A673 (cell line): ENCODE results near the gene CAB39. TPM values are rescaled to one million over a fixed set of nuclear protein-coding genes. Genes with fewer than 3 reads are reported as not detected.

ENCODE experiments used
- BruUV-seq: library from RNA; stranded (reverse); fragments of 400-500 nt; replicated peaks from 2 replicates; lab custom pipeline; 2021; lab: Mats Ljungman, UMichigan
- CTCF ChIA-PET: fragments of 300-600 bp; sonication (Branson Sonifier 250); formaldehyde crosslinking; loops from one replicate; lab custom pipeline; 2022; ENCODE audit warnings: antibody characterized with exemption; lab: Charles Lee
- POLR2A ChIA-PET: fragments of 300-600 bp; sonication (Branson Sonifier 250); formaldehyde crosslinking; loops from one replicate; lab custom pipeline; 2022; ENCODE audit warnings: antibody characterized with exemption; ENCODE audit not compliant: low non-redundant PET; lab: Charles Lee
- DNase-seq: peaks from one replicate; pipeline ENCODE4 v3.0.0-alpha.2; 2015; ENCODE audit warnings: low spot score
- H3K27ac ChIP-seq: fragments of 200-600 bp; sonication (generic); 2 replicates; pipeline ENCODE4 v1.5.1; 2016; ENCODE audit warnings: mixed run types, low read depth, mild to moderate bottlenecking, mixed read lengths, antibody characterized with exemption, low read length; ENCODE audit not compliant: poor library complexity, severe bottlenecking
- H3K27me3 ChIP-seq: fragments of 200-600 bp; sonication (generic); replicated peaks from 2 replicates; pipeline ENCODE4 v1.6.1; 2017; ENCODE audit warnings: mixed run types, low read depth, mild to moderate bottlenecking, mixed read lengths, antibody characterized with exemption, low read length; ENCODE audit not compliant: insufficient read depth, poor library complexity
- H3K36me3 ChIP-seq: fragments of 200-600 bp; sonication (generic); 2 replicates; pipeline ENCODE4 v1.6.1; 2016; ENCODE audit warnings: mixed run types, mild to moderate bottlenecking, mixed read lengths, antibody characterized with exemption, low read length; ENCODE audit not compliant: insufficient read depth, poor library complexity, severe bottlenecking
- H3K4me1 ChIP-seq: fragments of 200-600 bp; sonication (generic); 2 replicates; pipeline ENCODE4 v1.6.1; 2017; ENCODE audit warnings: mixed run types, mild to moderate bottlenecking, mixed read lengths, antibody characterized with exemption, low read length; ENCODE audit not compliant: insufficient read depth, poor library complexity, severe bottlenecking
- H3K4me3 ChIP-seq: fragments of 200-600 bp; sonication (generic); 2 replicates; pipeline ENCODE4 v1.5.1; 2016; ENCODE audit warnings: low read depth, mixed run types, mild to moderate bottlenecking, mixed read lengths, low read length; ENCODE audit not compliant: poor library complexity, severe bottlenecking
- H3K9me3 ChIP-seq: fragments of 200-600 bp; sonication (generic); 2 replicates; pipeline ENCODE4 v1.6.1; 2016; ENCODE audit warnings: mixed run types, low read depth, mild to moderate bottlenecking, mixed read lengths, antibody characterized with exemption, low read length; ENCODE audit not compliant: poor library complexity, severe bottlenecking
- EZH2 ChIP-seq: fragments of 200-600 bp; sonication (generic); IDR thresholded peaks from 2 replicates; pipeline ENCODE4 v1.6.1; 2017; ENCODE audit warnings: borderline replicate concordance, low read depth, mild to moderate bottlenecking, mixed read lengths, antibody characterized with exemption, low read length; ENCODE audit not compliant: poor library complexity, severe bottlenecking
- intact Hi-C: fragments of 100-400 bp; cut with micrococcal nuclease; formaldehyde crosslinking; loops from one replicate; pipeline ENCODE4 v1.10.0; 2022; ENCODE audit not compliant: unreplicated experiment
- total RNA-seq: library from RNA; stranded (reverse); gene quantifications from 2 replicates; pipeline ENCODE4 v1.2.3, GENCODE V29; 2021
- TF ChIP-seq, protein P1 (sequence below): fragments of 300-800, 200-600 bp; sonication (generic); conservative IDR thresholded peaks from 2 replicates; pipeline ENCODE4 v1.5.1; 2017; ENCODE audit warnings: low read depth, mild to moderate bottlenecking, antibody characterized with exemption, low read length, moderate library complexity, mixed read lengths

Gene CAB39
- total RNA-seq, 1 experiment from 2014 or later = 58.2 TPM

DNA sequence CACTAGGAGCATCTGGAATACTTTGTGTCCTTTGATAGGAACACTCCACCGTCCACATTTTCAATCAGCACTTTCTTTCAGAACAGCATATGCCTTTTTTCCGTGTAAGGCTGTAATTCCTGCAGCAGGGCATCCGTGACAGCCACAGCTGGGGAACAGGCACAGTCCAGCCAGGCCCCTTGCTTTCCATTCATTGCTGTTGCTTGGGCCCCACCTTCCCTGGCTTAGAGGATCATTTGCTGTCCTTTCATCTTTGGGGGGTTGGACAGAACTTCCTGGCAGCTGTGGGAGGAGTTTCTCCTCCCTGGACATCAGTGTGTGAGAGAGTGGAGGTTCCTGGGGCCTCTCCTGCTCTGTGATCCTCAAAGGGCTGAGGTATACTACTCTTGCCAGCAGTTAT lies 102.4 kb downstream of the CAB39 start:
- no TSS peak for BruUV-seq
- Histone ChIP-seq H3K4me1 (no peaks in the 10 kb centered on the region), H3K36me3 (peaks cover 36% of the 10 kb centered on the region), H3K27ac (no peak overlapping the region), H3K4me3 (no peak overlapping the region), H3K9me3 (no peaks in the 10 kb centered on the region), H3K27me3 (no peaks in the 10 kb centered on the region)
- ChIA-PET CTCF (no interaction called here), POLR2A (no interaction called here)
- TF ChIP-seq, protein P1, sequence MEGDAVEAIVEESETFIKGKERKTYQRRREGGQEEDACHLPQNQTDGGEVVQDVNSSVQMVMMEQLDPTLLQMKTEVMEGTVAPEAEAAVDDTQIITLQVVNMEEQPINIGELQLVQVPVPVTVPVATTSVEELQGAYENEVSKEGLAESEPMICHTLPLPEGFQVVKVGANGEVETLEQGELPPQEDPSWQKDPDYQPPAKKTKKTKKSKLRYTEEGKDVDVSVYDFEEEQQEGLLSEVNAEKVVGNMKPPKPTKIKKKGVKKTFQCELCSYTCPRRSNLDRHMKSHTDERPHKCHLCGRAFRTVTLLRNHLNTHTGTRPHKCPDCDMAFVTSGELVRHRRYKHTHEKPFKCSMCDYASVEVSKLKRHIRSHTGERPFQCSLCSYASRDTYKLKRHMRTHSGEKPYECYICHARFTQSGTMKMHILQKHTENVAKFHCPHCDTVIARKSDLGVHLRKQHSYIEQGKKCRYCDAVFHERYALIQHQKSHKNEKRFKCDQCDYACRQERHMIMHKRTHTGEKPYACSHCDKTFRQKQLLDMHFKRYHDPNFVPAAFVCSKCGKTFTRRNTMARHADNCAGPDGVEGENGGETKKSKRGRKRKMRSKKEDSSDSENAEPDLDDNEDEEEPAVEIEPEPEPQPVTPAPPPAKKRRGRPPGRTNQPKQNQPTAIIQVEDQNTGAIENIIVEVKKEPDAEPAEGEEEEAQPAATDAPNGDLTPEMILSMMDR = no peak
- TF ChIP-seq EZH2 = no peak
- intact Hi-C loops = no loop called here
- DNase-seq = no peak

DNA sequence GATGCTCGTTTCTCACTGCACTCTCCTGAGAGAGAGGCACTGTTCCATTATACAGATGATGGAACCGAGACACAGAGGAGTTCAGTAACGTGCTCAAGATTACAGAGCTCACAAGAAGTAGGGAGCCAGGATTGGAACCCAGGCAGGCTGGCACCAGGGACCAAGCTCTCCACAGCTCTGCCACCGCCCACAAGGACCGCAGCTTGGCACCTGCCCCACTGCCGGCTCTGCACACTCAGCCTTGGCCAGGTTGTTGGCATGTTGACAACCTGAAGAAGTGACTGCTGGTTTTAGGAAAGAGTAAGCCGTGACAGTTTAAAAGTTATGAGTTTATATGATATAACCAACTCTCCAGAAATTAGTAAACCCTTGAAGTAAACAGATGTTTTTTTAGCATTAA lies 104.1 kb downstream of the CAB39 start:
- intact Hi-C loops = no loop called here
- Histone ChIP-seq H3K27me3 (no peaks in the 10 kb centered on the region), H3K4me1 (no peaks in the 10 kb centered on the region), H3K4me3 (no peak overlapping the region), H3K36me3 (peaks cover 22% of the 10 kb centered on the region), H3K9me3 (no peaks in the 10 kb centered on the region), H3K27ac (no peak overlapping the region)
- CTCF ChIA-PET = interaction anchor here (0.8 kb wide), 1 partner anchor 8 kb away, joined by 3 read pairs; no protein-coding TSS in a partner anchor
- TF ChIP-seq, protein P1 = no peak
- POLR2A ChIA-PET = no interaction called here
- no TSS peak for BruUV-seq
- DNase-seq = no peak

DNA sequence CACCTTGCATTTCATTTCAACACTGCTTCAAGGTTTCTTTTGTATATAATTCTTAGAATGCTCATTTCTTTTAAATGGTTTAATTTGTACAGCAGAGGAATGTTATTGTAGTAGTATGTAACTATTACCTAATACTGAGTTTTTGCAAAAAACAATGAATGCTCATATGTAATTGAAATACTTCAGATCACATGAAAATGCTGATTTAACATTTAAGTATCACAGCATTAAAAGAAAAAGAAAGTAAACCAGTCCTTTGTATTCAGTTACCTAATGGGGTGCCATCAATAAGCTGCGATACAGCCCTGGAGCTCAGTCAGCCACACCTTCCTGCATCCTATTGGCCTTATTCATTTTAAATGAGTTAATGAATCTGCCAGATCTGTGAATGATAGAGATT lies 106.8 kb downstream of the CAB39 start:
- H3K4me3 ChIP-seq = no peak overlapping the region
- TF ChIP-seq EZH2 = no peak
- TF ChIP-seq, protein P1 = no peak
- BruUV-seq = no TSS peak
- H3K4me1 ChIP-seq = no peaks in the 10 kb centered on the region
- peaks cover 15% of the 10 kb centered on the region for H3K36me3 ChIP-seq
- DNase-seq = no peak
- ChIA-PET POLR2A (no interaction called here), CTCF (no interaction called here)
- H3K9me3 ChIP-seq = no peaks in the 10 kb centered on the region
- no peak overlapping the region for H3K27ac ChIP-seq
- no peaks in the 10 kb centered on the region for H3K27me3 ChIP-seq
- intact Hi-C loops = no loop called here
